Gastroesophageal sphincter (tissue), 3 donors: Measurements from ENCODE around the gene GPN3.

Experiments
- CTCF ChIP-seq, 4 experiments: fragments of 200-600 bp in 2 of 4; fragments of 450-650 bp in 2 of 4; sonication (generic) in 1 of 4; IDR thresholded peaks; one replicate each; pipeline ENCODE4 v1.5.1; 2017 to 2019; ENCODE audit warnings: antibody characterized with exemption in 4 of 4, mild to moderate bottlenecking in 2 of 4, moderate library complexity in 2 of 4
- POLR2A ChIP-seq, 2 donors: fragments of 450-650 bp; IDR thresholded peaks; one replicate each; pipeline ENCODE4 v1.6.1; 2017; ENCODE audit warnings: antibody characterized with exemption in 2 of 2, mild to moderate bottlenecking in 2 of 2, moderate library complexity in 1 of 2
- POLR2AphosphoS5 ChIP-seq: sonication (generic); formaldehyde crosslinking; IDR thresholded peaks from one replicate; pipeline ENCODE4 v1.6.1; 2017; ENCODE audit warnings: antibody characterized with exemption

DNA sequence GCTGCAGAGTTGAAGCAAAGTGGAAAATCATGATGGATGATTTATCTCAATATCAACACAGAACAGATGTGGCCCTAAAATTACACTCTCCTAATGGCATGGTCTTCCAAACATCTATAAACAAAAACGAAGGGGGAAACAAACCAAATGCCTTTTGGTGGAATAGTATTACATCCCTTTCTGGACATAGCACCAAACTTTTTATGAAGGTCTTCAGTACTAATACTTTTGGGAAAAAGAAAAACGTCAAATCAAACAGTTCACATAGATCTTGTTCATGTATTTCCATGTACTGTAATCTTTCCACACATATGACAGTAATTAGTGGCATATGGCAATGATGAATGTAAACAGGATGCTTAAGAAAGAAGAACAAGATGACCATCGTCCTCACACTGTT, 41.7 kb downstream of the GPN3 start:
- no peak for TF ChIP-seq CTCF (IDR thresholded peaks at IDR 0.05)
- no peak for TF ChIP-seq POLR2A (IDR thresholded peaks at IDR 0.05)
- TF ChIP-seq POLR2AphosphoS5, result no peak
